Measurements from ENCODE around the gene LDLRAD4.

Gene LDLRAD4

DNA sequence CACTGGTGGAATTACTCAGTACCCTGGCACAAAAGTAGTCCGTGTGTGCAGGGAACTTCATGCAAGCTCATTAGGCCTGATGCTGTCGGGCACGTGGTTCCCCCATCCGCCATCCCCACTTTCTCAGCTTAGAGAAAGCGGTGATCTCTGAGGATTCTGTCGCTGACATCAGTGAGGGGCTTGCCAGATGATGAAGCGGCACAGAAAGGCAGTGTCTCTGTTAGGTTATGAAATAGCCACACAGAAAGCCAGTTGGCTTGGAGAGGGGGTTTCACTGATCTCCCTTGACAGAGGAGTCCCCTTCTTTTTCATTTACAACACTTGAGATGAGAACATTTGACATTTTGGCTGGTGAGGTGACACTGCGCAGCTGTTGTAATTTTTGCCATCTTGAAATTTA lies 328.1 kb downstream of the LDLRAD4 start:
- no peak for FAIRE-seq

DNA sequence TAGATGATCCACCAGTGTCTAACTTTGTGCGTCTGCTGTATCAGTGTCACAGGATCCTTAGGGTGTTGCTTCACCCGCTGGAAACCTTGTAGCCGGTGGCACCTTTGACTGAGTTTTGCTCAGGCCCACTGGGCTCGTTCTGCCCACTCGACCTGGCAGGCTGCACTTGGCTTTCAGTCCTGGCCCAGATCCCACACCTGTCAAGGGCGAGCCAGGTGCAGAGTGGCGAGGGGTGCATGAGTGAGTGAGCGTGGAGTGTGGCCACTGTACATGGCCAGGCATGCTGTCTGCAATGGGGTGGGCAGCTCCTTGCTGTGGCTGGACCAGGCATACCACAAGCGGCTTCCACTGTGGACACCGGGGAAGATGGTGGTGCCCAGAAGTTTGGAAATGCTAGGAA lies 328.8 kb downstream of the LDLRAD4 start:
- no peak for FAIRE-seq

GRCh38 chr18:13548106-13548819 lies 329.7 kb downstream of the LDLRAD4 start:
- no peak for FAIRE-seq

GRCh38 chr18:13548966-13549879 lies 330.7 kb downstream of the LDLRAD4 start:
- FAIRE-seq = no peak

DNA sequence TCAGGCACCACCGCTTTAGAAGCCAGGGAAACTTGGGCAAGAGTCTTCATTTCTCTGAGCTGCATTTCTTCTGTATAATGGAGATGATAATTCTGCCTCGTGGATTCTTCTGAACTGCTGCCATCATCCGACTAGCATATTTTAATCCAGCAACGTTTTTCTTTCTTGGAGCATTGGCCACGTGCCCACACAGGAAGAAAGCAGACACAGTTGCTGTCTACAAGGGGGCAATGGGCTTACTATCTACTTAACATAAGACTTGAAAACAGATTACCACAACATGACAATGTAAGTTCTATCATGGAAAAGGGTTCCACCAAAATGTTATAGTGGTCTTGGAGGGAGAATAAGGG lies 331.3 kb downstream of the LDLRAD4 start:
- FAIRE-seq = no peak

DNA sequence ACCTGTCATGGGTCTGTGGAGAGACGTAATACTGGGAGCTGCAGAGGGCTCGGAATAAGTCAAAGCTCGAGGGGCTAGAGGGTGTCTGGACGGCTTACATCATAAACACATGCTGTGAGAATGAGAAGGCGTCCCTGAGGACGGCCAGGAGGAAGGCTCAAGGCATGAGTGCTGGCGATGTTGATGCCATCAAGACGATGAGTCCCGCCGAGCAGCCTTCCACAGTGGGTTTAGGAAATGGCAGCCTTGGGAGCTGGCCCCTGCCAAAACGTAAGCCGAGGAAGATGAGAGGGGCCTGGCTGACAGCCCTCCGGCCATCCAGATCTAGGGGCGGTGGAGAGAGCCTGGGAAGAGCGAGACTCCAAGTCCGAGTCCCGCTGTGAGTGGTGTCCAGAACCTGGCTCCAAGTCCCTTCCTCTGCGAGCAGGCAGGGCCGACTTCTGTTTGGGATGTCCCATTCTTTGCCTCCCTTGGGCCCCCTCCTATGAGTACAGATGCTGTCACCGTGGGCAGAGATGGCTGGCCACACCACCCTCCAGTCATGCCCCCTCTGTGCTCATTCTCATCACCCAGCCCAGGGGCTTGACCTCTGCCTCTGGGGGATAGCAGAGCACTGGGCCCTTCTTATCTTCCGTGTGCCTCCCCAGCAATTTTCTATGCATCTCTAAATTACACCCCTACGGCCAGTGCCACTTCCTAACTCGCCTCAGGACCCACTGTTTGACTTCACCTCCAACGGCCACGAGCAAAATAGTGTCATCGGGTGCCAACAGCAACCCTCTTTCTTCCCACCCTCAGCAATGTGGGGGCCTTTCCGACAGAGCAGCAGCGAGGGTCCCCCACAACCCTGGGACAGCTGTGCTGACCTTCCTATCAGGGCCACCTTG lies 332.1 kb downstream of the LDLRAD4 start:
- FAIRE-seq = no peak

DNA sequence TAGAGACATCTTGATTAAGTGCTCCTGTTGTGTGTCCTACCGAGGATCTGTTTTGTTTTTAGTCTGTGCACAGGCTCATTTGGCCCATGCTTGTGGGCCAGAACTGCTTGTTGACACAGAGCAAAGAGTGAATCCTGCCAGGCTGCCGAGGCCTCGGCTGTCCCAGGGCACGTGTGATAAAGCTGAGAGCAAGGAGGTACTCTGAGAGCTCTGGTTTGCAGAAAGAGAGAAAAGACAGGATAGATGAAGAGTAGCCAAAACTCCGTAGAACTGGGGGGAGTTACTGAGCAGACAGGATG lies 332.7 kb downstream of the LDLRAD4 start:
- no peak for FAIRE-seq

DNA sequence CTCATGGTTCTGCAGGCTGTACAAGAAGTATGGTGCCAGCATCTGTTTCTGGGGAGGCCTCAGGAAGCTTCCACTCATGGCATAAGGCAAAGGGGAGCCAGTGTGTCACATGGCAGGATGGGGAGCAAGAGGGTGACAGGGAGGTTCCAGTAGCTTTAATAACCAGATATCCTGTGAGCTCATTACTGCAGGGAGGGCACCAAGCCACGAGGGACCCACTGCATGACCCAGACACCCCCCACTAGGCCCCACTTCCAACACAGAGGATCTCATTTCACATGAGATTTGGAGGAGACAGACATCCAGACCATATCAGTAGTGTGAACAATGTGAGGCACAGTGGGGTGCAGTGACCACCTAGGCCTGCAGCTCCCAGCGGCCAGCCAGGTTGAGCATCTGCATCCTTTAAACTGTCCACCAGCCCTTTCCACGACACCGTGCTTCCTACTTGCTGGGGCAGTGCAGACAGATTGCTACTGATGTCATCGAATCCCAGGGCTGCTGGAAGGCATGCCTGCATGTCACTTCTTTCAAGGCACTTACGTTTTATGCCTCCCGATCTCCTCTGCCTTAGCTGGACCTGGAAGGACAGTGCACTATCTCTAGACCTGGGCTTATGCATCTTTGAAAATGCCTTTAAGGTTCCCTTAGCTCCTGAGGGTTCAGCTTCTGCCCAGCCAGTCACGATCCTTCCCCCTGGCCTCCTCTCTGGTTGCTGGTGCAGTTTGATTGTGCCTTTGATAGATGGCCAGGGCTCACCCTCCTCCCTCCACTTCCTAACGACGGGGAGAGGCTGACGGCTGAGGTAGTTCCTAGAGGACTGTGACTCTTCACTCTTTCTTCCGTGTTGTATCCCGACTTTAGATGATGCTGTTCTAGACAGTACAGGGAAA lies 333.5 kb downstream of the LDLRAD4 start:
- FAIRE-seq = no peak

DNA sequence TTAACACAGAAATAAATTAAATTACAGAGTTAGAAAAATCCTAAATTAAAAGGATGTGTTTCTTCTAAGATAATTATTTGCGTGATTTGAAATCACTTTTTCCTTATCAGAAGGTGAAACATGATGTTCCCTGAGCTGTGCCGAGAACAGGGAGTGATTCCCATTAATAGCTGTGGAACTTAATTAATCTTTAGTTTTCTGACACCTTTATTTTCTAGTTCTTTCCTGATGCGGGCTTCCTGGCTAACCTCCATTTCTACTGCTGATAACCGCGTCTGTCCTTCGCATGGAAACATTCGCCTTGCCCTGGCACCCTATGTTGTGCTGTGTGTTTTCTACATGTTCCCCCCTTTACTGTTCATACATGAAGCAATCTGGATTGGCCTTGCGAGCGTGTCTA lies 334.9 kb downstream of the LDLRAD4 start:
- no peak for FAIRE-seq

- FAIRE-seq = no peak
Observed at GRCh38 chr18:13555192-13555591, 336.6 kb downstream of the LDLRAD4 start.

DNA sequence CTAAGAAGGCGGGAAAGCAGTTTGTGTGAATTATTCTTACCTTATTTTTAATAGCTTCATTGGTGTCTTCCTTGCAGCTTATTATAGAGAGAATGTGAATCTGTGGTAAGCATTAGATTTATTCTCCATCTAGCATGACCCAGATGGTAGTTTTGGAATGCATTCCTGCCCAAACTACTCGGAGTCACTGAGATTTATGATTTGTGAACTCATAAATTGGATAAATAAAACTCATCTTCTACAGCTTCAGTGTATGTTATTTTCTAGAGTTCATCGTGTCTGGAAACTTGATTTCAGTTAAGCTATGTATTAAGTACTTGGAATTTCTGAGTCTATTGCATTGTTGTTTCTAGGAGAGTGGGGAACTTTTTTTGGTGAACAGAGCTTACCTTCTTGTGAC lies 337.3 kb downstream of the LDLRAD4 start:
- FAIRE-seq = no peak

DNA sequence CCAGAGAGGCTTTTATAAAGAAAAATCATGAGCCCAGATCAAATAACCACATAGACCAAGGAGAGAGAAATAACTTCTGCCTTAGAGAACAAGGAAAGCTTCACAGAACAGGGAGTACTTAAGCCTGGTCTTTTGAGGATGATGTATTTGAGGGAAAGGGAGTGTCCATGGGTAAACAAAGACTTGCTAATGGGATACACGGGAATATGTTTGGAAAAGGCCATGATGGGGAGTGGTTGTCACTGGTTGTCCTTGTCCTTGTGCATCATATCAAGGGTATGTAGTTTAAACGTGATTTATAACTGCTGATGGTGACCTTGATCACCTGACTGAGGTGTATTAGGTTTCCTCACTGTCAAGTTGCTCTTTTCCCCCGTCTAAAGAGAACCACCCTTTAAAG lies 337.9 kb downstream of the LDLRAD4 start:
- no peak for FAIRE-seq

DNA sequence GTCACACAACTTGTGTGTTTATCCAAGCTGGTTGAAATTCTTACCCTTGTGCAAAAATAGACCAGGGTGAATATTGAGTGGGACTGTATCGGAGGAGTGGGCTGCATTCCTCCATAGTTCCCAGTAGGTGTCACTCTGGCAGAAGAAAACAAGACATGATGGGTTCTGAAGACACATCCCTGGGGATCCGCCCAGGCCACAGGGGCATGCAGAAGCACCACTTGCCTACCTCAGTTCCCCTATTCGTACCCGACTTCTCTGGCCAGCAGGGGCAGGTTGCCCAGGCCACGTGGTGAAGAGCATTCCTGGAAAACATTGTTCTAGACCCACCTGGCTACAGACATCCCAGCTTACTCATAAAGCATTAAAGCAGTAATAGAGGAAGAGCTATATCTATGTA lies 339.6 kb downstream of the LDLRAD4 start:
- no peak for FAIRE-seq

GRCh38 chr18:13558790-13559189 lies 340.2 kb downstream of the LDLRAD4 start:
- FAIRE-seq = no peak

DNA sequence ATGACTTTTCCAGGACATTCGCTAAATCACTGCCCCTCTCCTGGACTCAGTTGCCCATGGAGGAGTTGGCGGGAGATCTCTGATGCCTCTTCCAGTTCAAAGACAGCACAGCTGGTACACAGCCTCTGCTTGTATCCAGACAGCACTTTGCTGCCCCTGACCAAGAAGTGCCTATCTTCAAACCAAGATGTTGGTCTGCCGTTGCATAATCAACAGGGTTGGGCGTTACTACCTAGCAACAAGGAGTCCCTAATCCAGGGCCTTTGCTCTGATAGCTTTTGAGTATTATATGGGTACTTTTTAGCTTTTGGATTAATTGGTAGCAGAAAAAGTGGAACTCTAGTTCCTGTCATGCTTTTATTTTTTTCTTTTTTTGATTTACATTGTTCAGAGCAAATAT lies 341.2 kb downstream of the LDLRAD4 start:
- FAIRE-seq = no peak

- no peak for FAIRE-seq
Observed at GRCh38 chr18:13560306-13560705, 341.7 kb downstream of the LDLRAD4 start.

- FAIRE-seq = no peak
Observed at GRCh38 chr18:13562494-13563029, 344.0 kb downstream of the LDLRAD4 start.

- no peak for FAIRE-seq
Observed at GRCh38 chr18:13563390-13563805, 344.8 kb downstream of the LDLRAD4 start.

- no peak for FAIRE-seq
Observed at GRCh38 chr18:13564579-13564978, 346.0 kb downstream of the LDLRAD4 start.

DNA sequence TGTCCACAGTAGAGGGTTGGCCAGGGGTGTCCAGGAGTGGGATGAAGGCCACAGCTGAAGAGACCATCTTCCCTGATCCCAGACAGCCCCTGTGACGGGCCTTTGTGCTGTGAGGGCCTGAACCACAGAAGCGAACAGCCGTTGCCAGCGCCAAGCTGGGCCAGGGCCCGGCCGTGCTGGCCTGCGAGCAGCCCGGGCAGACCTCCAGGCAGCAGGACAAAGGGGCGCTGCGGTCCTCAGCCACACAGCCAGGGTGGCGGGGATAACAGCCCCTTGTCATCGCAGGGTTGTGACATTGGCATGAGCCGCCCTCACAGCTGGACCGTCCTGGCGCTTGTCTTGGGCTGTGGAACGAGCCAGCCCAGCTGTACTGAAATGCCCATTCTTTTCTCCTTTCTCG lies 346.7 kb downstream of the LDLRAD4 start:
- no peak for FAIRE-seq

- FAIRE-seq = no peak
Observed at GRCh38 chr18:13566941-13567746, 348.6 kb downstream of the LDLRAD4 start.

Measured in G401.6 (cell line).